ENCODE results near the gene FLNA. TPM values are rescaled to one million over a fixed set of nuclear protein-coding genes. Genes with fewer than 3 reads are reported as not detected.

Gene FLNA
- polyA plus RNA-seq, 1 donor from 2014 or later, result 396 TPM

DNA sequence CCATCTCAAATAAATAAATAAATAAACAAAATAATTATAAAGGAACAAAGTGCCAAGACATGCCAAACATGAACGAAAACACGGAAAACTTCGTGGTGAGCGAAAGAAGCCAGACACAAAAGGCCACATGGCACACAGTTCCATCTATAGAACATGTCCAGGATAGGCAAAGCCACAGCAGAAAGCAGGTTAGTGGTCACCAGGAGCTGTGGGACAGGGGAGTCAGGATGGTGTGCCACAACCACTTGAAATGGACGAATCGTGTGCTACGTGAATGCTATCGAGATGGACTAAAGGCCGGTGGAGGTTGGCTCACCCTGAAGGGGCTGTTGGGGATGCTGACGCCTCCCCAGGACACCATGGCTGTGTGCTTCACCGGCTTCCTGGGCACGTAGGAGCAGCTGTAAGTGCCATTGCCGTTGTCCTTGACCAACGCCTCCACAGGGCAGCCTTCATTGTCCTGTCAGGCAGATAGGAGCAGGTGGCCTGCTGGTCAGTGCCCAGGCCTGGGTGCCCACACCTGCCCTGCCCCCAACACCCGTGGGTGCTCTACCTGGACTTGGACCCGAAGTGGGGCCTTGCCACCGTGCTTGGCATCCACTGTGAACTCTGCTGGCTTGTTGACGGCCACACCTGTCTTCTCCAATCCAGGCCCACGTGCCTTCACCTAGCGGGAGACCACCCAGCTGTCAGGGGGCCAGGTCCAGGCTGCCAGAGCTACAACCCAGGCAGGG, 10.6 kb downstream of the FLNA start:
- H3K4me3 Mint-ChIP-seq, result no peak overlapping the region
- peaks cover 0 to 6% (median 4%) of the 10 kb centered on the region in 3 donors for H3K4me1 Mint-ChIP-seq
- no peaks in the 10 kb centered on the region for H3K36me3 Mint-ChIP-seq

GRCh38 chrX:154362085-154362742, 12.2 kb downstream of the FLNA start:
- no peaks in the 10 kb centered on the region for H3K9me3 Mint-ChIP-seq
- peaks cover 0 to 1% (median 1%) of the 10 kb centered on the region in 3 donors for H3K4me1 Mint-ChIP-seq
- H3K36me3 Mint-ChIP-seq, result no peaks in the 10 kb centered on the region
- H3K27me3 Mint-ChIP-seq, result no peaks in the 10 kb centered on the region
- peak overlapping the region in 1 of 4 donors; percentile 33 for H3K4me3 Mint-ChIP-seq
- H3K27ac Mint-ChIP-seq, result peak overlapping the region; percentile 19 to 76 (median 73)

More for the DNA sequence above, 10.6 kb downstream of the FLNA start:
- Mint-ChIP-seq H3K27me3 (no peaks in the 10 kb centered on the region), H3K27ac (peak overlapping the region in 1 of 3 donors; percentile 85), H3K9me3 (no peaks in the 10 kb centered on the region)

GRCh38 chrX:154360155-154360713, 14.2 kb downstream of the FLNA start:
- Mint-ChIP-seq H3K27ac (peak overlapping the region in 1 of 3 donors; percentile 85), H3K27me3 (no peaks in the 10 kb centered on the region), H3K9me3 (no peaks in the 10 kb centered on the region), H3K4me1 (peaks cover 0 to 1% (median 0%) of the 10 kb centered on the region in 3 donors), H3K36me3 (no peaks in the 10 kb centered on the region), H3K4me3 (no peak overlapping the region)

- H3K4me3 Mint-ChIP-seq, result no peak overlapping the region
- no peaks in the 10 kb centered on the region for H3K36me3 Mint-ChIP-seq
- H3K27ac Mint-ChIP-seq, result peak overlapping the region in 2 of 3 donors; percentile 27 to 70
- no peaks in the 10 kb centered on the region for H3K9me3 Mint-ChIP-seq
- peaks cover 0 to 1% (median 0%) of the 10 kb centered on the region in 3 donors for H3K4me1 Mint-ChIP-seq
- H3K27me3 Mint-ChIP-seq, result no peaks in the 10 kb centered on the region
These were observed 14.9 kb downstream of the FLNA start for GRCh38 chrX:154359362-154360154.

DNA sequence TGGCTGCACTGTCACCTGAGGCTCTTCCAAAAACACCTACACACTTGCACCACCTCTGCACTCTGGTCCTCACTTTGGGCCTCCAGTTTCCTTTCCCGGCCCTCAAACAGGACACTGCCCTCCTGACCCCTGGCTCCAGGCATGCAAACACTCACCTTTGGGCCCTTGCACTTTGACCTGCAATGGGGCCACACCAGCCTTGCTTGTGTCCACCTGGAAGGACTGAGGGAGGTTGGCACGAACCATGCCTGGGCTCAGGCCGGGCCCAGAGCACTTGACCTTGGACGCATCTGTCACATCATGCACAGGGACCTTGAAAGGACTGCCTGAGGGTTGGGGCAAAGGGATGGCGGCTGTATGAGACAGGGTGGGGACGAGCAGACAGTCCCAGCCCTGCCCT, 15.6 kb downstream of the FLNA start:
- peak overlapping the region in 1 of 4 donors; percentile 67 for H3K4me3 Mint-ChIP-seq
- peaks cover 0 to 1% (median 0%) of the 10 kb centered on the region in 3 donors for H3K4me1 Mint-ChIP-seq
- H3K27me3 Mint-ChIP-seq, result no peaks in the 10 kb centered on the region
- H3K9me3 Mint-ChIP-seq, result no peaks in the 10 kb centered on the region
- H3K27ac Mint-ChIP-seq, result peak overlapping the region in 1 of 3 donors; percentile 70
- H3K36me3 Mint-ChIP-seq, result no peaks in the 10 kb centered on the region

- H3K4me3 Mint-ChIP-seq, result no peak overlapping the region
- H3K27me3 Mint-ChIP-seq, result no peaks in the 10 kb centered on the region
- H3K9me3 Mint-ChIP-seq, result no peaks in the 10 kb centered on the region
- peaks cover 0 to 3% (median 2%) of the 10 kb centered on the region in 3 donors for H3K4me1 Mint-ChIP-seq
- H3K36me3 Mint-ChIP-seq, result no peaks in the 10 kb centered on the region
- no peak overlapping the region for H3K27ac Mint-ChIP-seq
These were observed 16.4 kb downstream of the FLNA start for GRCh38 chrX:154358011-154358410.

GRCh38 chrX:154357205-154357604, 17.2 kb downstream of the FLNA start:
- H3K27ac Mint-ChIP-seq, result peak overlapping the region in 1 of 3 donors; percentile 53

GRCh38 chrX:154356596-154356995, 17.8 kb downstream of the FLNA start:
- Mint-ChIP-seq H3K27ac (no peak overlapping the region), H3K36me3 (no peaks in the 10 kb centered on the region), H3K27me3 (no peaks in the 10 kb centered on the region), H3K4me3 (no peak overlapping the region), H3K4me1 (peaks cover 0 to 5% (median 5%) of the 10 kb centered on the region in 3 donors), H3K9me3 (no peaks in the 10 kb centered on the region)

More at GRCh38 chrX:154357205-154357604, 17.2 kb downstream of the FLNA start:
- H3K4me1 Mint-ChIP-seq, result peaks cover 0 to 3% (median 2%) of the 10 kb centered on the region in 3 donors
- no peaks in the 10 kb centered on the region for H3K9me3 Mint-ChIP-seq
- H3K27me3 Mint-ChIP-seq, result no peaks in the 10 kb centered on the region
- H3K36me3 Mint-ChIP-seq, result no peaks in the 10 kb centered on the region
- no peak overlapping the region for H3K4me3 Mint-ChIP-seq

GRCh38 chrX:154355776-154356140, 18.7 kb downstream of the FLNA start:
- Mint-ChIP-seq H3K4me3 (no peak overlapping the region), H3K27me3 (no peaks in the 10 kb centered on the region), H3K4me1 (peaks cover 5 to 9% (median 8%) of the 10 kb centered on the region in 3 donors), H3K9me3 (no peaks in the 10 kb centered on the region), H3K36me3 (no peaks in the 10 kb centered on the region), H3K27ac (no peak overlapping the region)

DNA sequence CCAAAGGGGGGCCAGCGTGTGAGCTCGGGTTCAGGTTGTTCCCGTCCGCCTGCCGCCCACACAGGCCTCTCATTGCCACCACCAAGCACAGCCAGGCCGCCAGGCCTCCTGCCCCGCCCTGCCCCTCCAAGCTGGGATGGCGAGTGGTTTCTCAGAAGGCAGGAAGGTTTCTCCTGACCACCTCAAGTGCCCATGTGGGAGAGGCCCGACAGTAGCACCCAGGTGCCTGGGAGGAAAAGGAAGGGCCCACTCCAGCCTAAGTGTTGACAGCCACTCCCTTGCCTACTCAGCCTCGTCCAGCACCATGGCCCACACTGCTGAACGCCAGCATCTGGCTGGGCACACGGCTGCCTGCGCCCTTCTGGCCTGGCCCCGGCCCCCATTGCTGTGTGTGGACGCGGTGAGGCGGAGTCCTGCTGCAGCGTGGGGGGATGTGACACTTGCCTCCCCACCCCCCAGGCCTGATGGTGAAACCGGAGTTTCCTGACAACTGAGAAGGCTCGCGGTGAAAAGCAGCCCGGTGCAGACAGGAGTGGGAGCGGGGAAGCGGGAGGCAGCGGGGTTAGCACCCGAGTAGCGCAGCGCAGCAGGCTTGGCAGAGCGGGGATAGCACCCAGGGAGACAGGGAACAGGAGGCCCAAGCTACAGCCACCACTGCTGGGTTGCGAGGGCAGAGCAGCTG, 19.2 kb downstream of the FLNA start:
- H3K4me3 Mint-ChIP-seq, result peak overlapping the region in 1 of 4 donors; percentile 75
- H3K27me3 Mint-ChIP-seq, result no peaks in the 10 kb centered on the region
- H3K27ac Mint-ChIP-seq, result peak overlapping the region in 1 of 3 donors; percentile 69
- H3K36me3 Mint-ChIP-seq, result no peaks in the 10 kb centered on the region
- no peaks in the 10 kb centered on the region for H3K9me3 Mint-ChIP-seq
- peaks cover 5 to 9% (median 8%) of the 10 kb centered on the region in 3 donors for H3K4me1 Mint-ChIP-seq

- Mint-ChIP-seq H3K27ac (peak overlapping the region in 2 of 3 donors; percentile 35 to 69), H3K27me3 (no peaks in the 10 kb centered on the region), H3K9me3 (no peaks in the 10 kb centered on the region), H3K36me3 (no peaks in the 10 kb centered on the region), H3K4me3 (no peak overlapping the region), H3K4me1 (peaks cover 5 to 9% (median 8%) of the 10 kb centered on the region in 3 donors)
These were observed 19.9 kb downstream of the FLNA start for GRCh38 chrX:154354516-154354915.

DNA sequence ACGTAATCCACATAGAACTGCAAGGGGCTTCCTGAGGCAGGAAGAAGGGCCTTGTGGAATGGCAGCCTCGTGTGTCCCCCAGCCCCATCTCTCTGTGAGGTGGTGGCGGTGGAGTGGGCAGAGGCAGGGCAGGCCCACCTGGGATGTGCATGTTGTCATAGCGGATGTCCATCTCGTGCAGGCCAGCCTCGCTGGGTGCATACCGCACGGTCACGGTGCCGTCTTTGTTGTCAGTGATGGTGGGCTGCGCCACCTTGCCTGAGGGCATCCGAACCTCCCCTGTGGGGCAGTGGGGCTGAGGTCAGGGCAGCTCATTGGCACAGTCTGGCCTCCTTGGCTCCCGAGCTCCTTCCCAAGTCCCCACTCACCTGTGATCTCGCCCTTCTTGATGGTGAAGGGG, 20.4 kb downstream of the FLNA start:
- peak overlapping the region in 2 of 3 donors; percentile 74 to 87 for H3K27ac Mint-ChIP-seq
- H3K36me3 Mint-ChIP-seq, result no peaks in the 10 kb centered on the region
- H3K4me3 Mint-ChIP-seq, result no peak overlapping the region
- no peaks in the 10 kb centered on the region for H3K9me3 Mint-ChIP-seq
- peaks cover 5 to 10% (median 8%) of the 10 kb centered on the region in 3 donors for H3K4me1 Mint-ChIP-seq
- no peaks in the 10 kb centered on the region for H3K27me3 Mint-ChIP-seq

DNA sequence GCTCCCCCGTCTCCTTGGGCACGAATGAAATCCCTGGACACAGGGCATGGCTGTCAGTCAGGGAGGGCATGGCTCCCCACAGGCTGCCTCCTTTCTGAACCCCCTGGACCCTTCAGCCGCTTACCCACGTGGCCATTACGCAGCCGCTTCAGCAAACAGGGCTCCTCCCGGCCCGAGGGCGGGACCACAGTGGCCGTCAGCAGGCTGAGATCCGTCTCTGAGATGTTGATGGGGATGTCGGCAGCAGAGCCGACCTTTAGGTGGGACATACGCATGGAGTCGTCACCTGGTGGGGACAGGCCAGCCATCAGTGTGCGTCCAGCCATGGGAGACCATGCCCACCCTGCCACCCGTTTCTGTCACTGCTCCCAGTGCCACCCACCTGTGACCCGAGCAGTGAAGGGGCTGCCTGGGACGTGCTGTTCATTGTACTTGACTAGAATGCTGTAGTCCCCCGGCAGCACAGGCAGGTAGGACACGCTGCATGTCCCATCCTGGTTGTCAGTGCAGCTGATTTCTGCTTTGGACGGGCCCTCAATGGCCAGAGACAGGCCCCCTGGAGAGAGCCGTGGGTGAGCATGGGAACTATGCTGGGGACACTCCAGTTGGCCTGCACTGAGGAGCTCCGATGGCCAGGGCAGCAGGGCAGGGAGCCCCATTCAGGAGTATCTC, 21.1 kb downstream of the FLNA start:
- H3K4me3 Mint-ChIP-seq, result peak overlapping the region in 3 of 4 donors; percentile 27 to 45 (median 28)
- H3K9me3 Mint-ChIP-seq, result no peaks in the 10 kb centered on the region
- no peaks in the 10 kb centered on the region for H3K36me3 Mint-ChIP-seq
- H3K27ac Mint-ChIP-seq, result peak overlapping the region in 2 of 3 donors; percentile 74 to 87
- H3K27me3 Mint-ChIP-seq, result no peaks in the 10 kb centered on the region
- peaks cover 5 to 11% (median 7%) of the 10 kb centered on the region in 3 donors for H3K4me1 Mint-ChIP-seq

DNA sequence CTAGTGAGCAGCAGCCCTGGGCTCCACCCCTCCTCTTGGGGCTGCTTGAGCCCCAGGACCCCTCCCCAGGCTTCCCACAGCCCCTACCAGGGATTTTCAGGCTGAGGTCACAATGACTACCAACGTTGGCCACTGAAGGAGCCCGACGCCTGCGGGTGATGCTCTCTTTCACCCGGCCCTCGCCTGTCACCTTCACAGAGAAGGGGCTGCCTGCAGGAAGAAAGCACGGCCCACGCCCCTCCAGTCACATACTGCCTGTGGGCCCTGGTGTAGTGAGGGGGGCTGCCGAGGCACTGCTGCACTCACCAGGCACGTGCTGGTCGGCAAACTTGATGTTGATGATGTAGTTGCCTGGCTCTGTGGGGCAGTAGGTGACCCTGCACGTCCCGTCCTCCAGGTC, 22.0 kb downstream of the FLNA start:
- Mint-ChIP-seq H3K4me1 (peaks cover 5 to 12% (median 10%) of the 10 kb centered on the region in 3 donors), H3K36me3 (no peaks in the 10 kb centered on the region), H3K4me3 (peak overlapping the region in 3 of 4 donors; percentile 48 to 81 (median 78)), H3K9me3 (no peaks in the 10 kb centered on the region), H3K27me3 (no peaks in the 10 kb centered on the region), H3K27ac (peak overlapping the region in 2 of 3 donors; percentile 59 to 91)
